Stimulated activated CD4-positive, alpha-beta T cell treated with anti-CD3 and anti-CD28 coated beads, Interleukin-15, amount 100 ng/mL, for 1 hour (primary cell): Measurements from ENCODE around the gene TMEM220.
"Not testable (repeated sequence)": the region's sequence is repeated elsewhere in the genome, so short reads cannot be mapped to it uniquely, and the experiment has no call there.

Experiments
- DNase-seq, 2 donors: peaks; one replicate each; pipeline ENCODE4 v3.0.0-alpha.2; 2020; ENCODE audit warnings: low read depth in 1 of 2, low spot score in 1 of 2

The TMEM220 gene

DNA sequence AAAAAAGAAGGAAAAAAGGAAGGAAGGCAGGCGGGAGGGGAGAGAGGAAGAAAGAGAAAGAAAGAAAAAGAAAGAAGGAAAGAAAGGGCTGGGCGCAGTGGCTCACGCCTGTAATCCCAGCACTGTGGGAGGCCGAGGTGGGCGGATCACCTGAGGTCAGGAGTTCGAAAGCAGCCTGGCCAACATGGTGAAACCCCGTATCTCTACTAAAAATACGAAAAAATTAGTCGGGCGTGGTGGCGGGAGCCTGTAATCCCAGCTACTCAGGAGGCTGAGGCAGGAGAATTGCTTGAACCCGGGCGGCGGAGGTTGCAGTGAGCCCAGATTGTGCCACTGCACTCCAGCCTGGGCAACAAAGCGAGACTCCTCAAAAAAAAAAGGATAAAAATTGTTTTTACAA, 424 bp upstream of the TMEM220 start:
- DNase-seq: not testable (repeated sequence)

DNA sequence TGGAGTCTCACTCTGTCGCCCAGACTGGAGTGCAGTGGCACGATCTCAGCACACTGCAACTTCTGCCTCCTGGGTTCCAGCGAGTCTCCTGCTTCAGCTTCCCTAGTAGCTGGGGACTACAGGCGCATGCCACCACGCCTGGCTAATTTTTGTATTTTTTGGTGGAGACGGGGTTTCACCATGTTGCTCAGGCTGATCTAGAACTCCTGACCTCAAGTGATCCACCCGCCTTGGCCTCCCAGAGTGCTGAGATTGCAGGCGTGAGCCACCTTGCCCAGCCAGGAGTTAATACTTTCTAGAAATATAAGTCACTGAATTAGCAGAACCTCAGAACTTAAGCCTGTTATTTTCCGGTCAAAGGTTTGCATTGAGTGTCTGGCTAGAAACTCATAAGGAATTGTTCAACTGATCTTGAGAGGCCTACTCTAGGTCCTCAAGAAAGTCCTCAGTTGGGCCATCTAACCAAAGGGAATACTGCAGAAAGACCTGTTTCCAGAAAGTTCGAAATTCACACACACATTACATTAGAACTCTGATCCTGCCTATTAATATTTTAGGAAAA, 1.4 kb downstream of the TMEM220 start:
- no peak for DNase-seq

GRCh38 chr17:10727192-10727591, 2.6 kb downstream of the TMEM220 start:
- DNase-seq: no peak

DNA sequence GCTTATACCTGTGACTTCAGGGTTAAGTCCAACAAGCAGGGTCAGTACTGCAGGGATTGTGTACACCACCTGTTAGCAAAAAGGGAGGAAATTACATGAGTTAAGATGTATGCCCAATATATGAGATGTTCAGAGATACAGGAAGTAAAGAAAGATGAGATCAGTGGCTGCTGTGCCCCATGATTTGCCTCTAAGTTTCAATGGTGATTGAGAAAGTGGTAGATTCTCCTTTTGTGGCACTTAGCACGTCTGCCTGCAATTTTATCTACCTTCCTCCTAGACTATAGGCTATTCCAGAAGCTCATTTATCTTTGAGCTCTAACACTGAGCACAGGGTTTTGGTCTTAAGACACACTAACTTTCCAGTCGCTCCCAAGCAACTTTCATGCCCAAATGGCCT, 3.6 kb downstream of the TMEM220 start:
- no peak for DNase-seq

DNA sequence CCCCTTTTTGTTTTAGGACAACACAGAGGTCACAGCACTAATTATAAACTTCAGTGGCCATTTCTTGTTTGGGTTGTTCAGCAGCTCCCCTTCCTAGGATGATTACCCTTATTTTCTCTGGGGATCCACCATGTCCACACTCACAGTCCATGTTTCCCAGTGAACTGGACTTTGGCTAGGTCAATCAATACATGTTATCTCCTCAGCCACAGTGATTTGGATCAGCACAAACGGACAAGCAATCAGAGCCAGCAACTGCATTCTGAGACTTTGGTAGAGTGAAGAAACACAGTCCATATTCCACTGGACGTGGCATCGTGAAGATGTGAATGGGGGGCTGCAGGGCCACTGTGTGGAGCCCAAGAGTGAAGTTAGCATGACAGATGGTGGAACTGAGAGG, 4.6 kb downstream of the TMEM220 start:
- DNase-seq: no peak

DNA sequence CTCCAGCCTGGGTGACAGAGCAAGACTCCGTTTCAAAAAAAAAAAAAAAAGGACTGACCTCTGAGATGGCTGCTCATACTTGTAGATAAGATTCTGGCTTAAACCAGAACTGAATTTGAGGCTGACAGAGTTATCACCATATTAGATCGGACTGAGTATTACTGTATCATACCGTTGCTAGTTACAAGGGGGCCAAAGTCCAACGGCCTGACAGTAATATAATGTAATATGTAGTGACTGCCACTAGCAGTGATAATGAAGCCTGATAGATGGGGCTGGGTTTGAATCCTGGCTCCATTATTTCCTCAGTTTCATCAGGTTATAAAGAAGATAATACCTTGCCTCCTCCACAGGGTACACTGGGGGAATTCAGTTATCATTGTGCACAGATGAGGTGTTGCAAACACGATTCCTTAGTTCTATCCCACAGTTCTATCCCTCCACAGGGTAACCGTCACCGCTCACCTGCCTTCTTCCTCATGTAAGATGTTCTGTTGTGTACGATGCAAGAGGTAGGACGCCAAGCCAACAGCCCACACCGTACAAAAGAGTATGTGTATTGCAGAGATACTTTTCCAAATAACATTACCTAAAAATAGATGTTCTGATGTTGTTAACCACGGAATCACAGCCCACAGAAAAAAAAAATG, 5.2 kb downstream of the TMEM220 start:
- no peak for DNase-seq

GRCh38 chr17:10718547-10718946, 11.3 kb downstream of the TMEM220 start:
- no peak for DNase-seq

- DNase-seq: no peak
Measured at GRCh38 chr17:10716218-10716617, 13.6 kb downstream of the TMEM220 start.

GRCh38 chr17:10713318-10713717, 16.5 kb downstream of the TMEM220 start:
- DNase-seq: no peak

GRCh38 chr17:10705727-10706126, 24.1 kb downstream of the TMEM220 start:
- no peak for DNase-seq

- DNase-seq: no peak
Measured at GRCh38 chr17:10702574-10702973, 27.2 kb downstream of the TMEM220 start.

DNA sequence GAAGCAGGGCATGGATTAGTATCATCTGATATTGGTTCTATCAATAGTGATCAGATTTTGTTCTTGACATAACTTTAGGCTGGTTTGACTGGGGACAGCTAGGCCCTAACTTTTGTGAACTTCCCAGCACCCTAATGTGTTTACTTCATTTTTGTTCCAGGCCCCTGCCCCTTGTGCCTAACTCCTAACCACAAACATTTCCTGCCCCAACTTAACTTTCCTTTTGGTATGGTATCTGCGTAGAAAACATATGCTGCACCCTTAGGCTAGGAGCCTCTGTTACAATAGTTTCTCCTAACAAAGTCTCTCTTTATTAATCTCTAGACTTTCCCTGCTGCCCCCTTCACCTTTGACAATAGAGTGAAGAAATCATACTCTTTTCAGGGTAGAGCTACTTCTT, 30.0 kb downstream of the TMEM220 start:
- DNase-seq: peak in 1 of 2 donors; percentile 6

DNA sequence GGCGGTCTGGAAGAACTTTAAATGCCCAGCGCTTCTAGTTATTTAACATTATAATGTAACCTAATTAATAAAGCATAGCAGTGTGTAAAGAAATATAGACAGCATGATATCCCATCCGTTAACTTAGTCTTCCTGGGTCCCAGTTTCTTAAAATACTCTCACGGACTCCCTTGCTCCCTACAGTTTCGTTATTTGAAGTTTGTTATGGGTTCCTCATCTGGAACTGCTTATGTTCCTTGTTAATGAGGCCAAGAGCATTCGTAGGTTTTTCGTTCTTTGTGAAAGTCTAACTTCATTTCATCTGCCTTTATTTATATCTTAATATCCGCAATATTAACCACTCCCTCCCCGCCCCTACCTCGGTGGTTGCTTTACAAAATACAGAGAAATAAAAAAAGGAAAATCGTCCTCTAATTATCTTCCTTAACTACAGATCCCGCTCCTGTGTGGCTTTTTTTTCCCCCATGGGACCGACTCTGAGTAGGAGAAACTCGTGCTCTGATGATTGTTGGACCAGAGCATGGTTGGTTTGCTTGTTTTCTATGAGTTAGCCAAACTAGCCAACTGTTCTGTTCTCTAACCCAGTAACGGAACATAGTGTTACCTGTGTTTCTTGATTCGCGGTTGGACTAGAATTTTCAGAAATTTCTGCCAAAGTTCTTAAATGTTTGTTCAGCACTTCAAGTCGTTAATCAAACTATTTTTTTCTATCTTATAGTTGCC, 31.6 kb downstream of the TMEM220 start:
- no peak for DNase-seq

DNA sequence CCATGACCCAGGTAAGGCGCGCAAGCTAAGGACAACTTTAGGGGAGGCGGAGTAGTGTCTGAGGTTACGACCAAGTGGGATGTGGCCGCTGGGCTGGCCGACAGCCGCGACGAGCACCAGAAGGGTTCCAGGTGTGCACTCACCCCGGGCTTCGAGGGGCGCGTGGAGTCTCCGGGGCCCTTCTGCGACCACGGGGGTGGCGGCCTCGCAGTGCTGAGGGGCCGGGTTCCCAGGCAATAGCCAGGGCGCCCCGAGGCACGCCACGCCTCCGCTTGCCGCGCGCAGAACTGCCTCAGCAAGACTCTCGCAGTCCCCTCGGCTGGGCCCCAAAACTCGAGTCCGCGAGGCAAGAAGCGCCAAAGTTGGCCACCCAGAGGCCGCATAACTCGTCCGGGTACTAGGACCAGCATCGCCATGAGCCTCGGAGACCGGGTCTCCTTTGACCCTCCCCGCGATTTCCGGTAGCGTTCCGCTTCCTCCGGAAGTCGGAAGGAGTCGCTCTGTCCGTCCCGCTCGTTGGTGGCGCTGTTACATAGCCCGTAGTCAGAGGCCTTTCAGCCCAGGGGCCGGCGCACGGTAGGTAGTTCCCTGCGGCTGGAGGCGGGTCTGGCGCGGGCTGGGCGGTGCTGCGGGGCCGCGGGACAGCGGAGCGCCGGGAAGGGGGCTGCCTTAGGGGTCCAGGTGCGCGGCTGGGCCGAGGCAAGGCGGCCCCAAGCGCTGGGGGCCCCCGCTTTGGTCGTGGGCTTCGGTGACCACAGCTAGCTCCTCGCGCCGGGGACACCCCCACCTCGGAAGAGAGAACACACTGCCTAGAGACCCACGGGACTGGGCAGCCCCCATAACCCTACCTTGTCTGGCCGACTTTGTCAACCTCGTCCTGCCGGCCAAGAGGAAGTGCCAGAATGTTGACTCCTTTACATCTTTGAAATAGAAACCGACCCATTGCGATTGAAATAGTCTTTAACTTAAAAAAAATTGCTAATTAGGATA, 32.4 kb downstream of the TMEM220 start, which contains the start of the genes ADPRM and SCO1:
TSS of gene ADPRM (plus strand) at position 503 of the 990 bp plus-strand sequence. CDS start 7,333 bp downstream, outside the sequence.
TSS of gene SCO1 (minus strand) at position 442 of the 990 bp plus-strand sequence. CDS start at position 416, 26 bp downstream.
- DNase-seq: peak; percentile 74 to 83

- not testable (repeated sequence) for DNase-seq
Measured at GRCh38 chr17:10695875-10696407, 33.9 kb downstream of the TMEM220 start.

GRCh38 chr17:10687499-10687898, 42.3 kb downstream of the TMEM220 start:
- DNase-seq: no peak

DNA sequence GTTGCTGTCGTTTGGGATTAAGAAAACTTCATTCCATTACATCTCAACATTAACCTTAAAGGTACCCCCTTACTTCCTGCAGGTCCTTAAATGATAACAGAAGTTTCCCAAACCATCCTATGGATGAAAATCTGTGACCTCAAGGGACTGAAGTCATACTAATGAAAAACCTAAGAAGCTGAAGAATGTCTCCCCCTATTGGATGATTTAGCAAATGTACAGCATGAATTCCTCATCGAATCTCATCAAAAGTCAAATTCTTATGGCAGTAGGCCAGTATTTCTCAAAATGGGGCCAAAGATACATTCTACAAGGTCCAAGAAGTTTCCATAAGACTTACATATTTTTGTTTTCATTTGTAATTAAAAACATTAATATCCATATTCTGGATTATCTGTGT, 46.0 kb downstream of the TMEM220 start:
- DNase-seq: no peak

GRCh38 chr17:10681866-10682446, 47.9 kb downstream of the TMEM220 start:
- DNase-seq: no peak

- DNase-seq: no peak
Measured at GRCh38 chr17:10674704-10675103, 55.1 kb downstream of the TMEM220 start.

DNA sequence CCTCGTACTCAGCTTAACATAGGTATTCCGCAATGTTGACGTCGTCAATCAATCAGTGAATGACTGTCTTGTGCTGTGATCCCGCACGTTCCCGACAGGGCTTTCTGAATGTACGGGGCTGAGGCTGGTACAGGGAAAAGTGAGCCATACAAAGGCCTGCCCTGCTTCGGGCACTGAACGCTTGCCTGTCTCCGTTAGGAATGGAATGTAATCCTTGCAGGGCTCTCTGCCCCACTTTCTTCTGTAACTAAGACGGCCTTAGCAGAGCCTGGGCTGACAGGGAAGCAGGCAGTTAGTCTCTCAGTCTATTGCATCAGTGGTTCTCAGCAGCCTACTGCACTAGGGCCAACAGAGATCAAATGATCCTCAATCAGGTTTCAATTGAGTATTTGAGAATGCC, 56.5 kb downstream of the TMEM220 start:
- no peak for DNase-seq
